GM18868 (cell line): ENCODE data around the gene PPARD.

Experiments used
- ATAC-seq: cut with Tn5 transposase; IDR thresholded peaks from one replicate; pipeline ENCODE4 v1.9.1; 2021; ENCODE audit warnings: mild to moderate bottlenecking, moderate library complexity; ENCODE audit not compliant: unreplicated experiment

The PPARD gene

GRCh38 chr6:35465646-35466045 lies 123.3 kb downstream of the PPARD start:
- ATAC-seq: no peak

GRCh38 chr6:35468181-35468979 lies 126.0 kb downstream of the PPARD start, which contains the start of gene RPL10A:
Gene RPL10A, plus strand, starts transcription at chr6:35468401. Its CDS starts 34 bp downstream, at chr6:35468435.
- ATAC-seq: peak; percentile 81

- ATAC-seq: no peak
Measured at GRCh38 chr6:35468980-35469750, 126.8 kb downstream of the PPARD start.

DNA sequence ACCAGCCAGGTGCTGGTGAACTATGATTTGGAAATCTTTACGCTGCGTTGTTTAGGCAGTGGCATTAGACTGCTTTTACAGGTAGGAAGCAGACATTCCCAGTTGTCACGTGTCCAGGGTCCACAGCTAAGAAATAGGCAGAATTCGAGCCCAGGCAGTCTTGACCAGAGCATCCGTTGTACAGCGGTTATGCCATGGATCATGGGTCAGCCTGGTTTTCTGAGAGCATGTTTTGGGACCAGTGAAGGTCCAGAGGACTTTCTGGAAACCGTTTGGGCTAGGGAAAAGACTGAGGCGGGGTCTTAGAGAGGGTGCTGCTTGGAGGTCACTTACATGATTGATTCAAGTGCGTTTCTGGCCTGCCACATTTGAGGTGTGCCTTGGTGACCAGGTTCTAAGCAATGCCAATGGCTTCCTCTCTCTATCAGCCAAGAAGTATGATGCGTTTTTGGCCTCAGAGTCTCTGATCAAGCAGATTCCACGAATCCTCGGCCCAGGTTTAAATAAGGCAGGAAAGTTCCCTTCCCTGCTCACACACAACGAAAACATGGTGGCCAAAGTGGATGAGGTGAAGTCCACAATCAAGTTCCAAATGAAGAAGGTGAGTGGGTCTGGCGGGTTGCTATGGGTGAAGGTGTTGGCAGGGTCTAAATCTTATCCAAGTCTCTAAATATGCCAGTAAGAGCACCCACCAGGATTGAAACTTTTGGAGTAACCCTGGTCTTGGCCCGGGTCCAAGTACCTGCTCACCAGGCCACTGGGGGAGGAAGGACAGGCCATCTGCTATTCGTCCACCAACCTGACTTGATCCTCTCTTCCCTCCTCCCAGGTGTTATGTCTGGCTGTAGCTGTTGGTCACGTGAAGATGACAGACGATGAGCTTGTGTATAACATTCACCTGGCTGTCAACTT lies 127.6 kb downstream of the PPARD start:
- no peak for ATAC-seq

- ATAC-seq: no peak
Measured at GRCh38 chr6:35470663-35471120, 128.3 kb downstream of the PPARD start.

GRCh38 chr6:35471836-35472345 lies 129.5 kb downstream of the PPARD start:
- ATAC-seq: no peak

- ATAC-seq: no peak
Measured at GRCh38 chr6:35473075-35473849, 130.9 kb downstream of the PPARD start.

- no peak for ATAC-seq
Measured at GRCh38 chr6:35473850-35474130, 131.4 kb downstream of the PPARD start.

GRCh38 chr6:35474131-35474941 lies 132.0 kb downstream of the PPARD start:
- ATAC-seq: no peak

DNA sequence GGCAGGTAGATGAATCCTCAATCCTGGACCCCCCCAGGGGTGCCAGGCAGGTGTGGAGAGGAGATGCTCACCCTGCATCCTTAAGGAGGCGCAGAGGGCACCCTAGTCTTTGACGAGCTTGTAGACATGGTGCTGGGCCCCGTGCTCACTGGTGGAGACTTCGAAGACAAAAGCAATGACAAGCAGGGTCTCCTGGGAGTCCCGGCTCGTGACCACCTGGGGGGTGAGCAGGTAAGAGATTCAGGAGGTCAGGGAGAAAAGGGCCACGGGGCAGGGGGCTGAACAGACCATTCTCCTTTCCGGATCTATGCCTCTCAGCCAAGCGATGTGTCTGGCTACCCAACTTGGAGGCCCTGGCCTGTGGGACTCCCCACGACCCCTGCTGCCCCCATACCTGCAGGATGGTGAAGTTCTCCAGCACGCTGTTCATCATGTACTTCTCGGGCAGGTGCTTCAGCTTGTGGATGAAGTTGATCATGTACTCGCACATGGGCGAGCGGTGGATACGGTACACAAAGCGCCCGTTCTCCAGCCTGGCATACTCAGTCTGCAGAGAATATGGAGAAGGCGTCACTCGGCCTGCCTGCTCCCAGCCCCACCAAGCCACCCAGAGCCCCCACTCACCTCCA lies 132.7 kb downstream of the PPARD start:
- ATAC-seq: no peak

GRCh38 chr6:35475573-35475972 lies 133.2 kb downstream of the PPARD start:
- ATAC-seq: no peak

- ATAC-seq: no peak
Measured at GRCh38 chr6:35476004-35476403, 133.6 kb downstream of the PPARD start.

GRCh38 chr6:35477028-35477427 lies 134.7 kb downstream of the PPARD start:
- no peak for ATAC-seq
